ENCODE results near the gene CCL1. TPM values are rescaled to one million over a fixed set of nuclear protein-coding genes. Genes with fewer than 3 reads are reported as not detected.

The CCL1 gene
- total and polyA plus RNA-seq, 10 of the 15 experiments (the other 5 are each of a cell fraction or from before 2014, with no cell fraction given) = 0.14 to 1.8 (median 0.40) TPM; not detected in 3

DNA sequence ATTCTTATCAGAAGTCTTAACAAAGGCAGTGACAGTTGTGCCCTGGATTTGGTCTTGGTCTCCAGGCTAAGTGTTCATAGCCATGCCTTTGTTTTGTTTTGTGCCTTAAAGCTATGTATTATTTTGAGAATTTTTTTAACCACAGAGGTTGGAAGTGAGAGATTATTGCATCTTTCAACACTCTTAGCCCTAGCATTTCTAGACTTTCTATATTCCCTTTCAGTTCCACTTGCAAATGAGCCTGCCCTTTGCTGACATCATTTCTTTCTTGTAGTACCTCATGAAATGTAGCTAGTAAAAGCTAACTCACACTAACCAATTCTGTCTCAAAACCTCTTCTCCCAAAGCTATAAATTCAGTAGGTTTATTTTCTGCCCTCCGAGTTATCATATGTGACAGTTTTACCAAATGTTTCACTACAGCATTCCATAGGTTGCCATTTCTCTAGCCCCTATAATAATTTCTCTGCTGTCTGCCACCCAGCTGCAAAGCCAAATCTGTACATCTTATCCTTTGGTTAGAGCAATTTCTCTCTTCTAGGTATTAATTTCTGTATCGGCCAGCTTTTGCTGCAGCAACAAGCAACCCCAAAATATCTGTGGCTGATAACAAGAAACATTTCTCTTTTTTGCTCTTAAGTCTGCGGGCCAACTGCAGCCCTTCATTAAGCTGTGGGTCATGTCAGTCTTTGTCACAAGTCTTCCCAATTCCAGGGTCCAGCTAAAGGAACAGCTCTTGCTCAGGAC is 14.2 kb upstream of the CCL1 start (continued):
- no peak for TF ChIP-seq RELA (IDR thresholded peaks at IDR 0.05; ENCODE audit: borderline replicate concordance, partially characterized antibody)
- no peak for TF ChIP-seq SMAD5 (IDR thresholded peaks at IDR 0.05; ENCODE audit: low read depth)
- TF ChIP-seq FOXK2 (IDR thresholded peaks at IDR 0.05) = no peak
- TF ChIP-seq STAT3 (IDR thresholded peaks at IDR 0.05; ENCODE audit: low read depth, low read length) = peak; percentile 56; the same call in 1 of the 2 replicates
- no peak for TF ChIP-seq YBX1 (IDR thresholded peaks at IDR 0.05)
- peak; percentile 77 for TF ChIP-seq ATF7 (IDR thresholded peaks at IDR 0.05; ENCODE audit: low read depth)
- TF ChIP-seq ZBED1 (IDR thresholded peaks at IDR 0.05; ENCODE audit: borderline replicate concordance) = no peak
- TF ChIP-seq, protein P1, sequence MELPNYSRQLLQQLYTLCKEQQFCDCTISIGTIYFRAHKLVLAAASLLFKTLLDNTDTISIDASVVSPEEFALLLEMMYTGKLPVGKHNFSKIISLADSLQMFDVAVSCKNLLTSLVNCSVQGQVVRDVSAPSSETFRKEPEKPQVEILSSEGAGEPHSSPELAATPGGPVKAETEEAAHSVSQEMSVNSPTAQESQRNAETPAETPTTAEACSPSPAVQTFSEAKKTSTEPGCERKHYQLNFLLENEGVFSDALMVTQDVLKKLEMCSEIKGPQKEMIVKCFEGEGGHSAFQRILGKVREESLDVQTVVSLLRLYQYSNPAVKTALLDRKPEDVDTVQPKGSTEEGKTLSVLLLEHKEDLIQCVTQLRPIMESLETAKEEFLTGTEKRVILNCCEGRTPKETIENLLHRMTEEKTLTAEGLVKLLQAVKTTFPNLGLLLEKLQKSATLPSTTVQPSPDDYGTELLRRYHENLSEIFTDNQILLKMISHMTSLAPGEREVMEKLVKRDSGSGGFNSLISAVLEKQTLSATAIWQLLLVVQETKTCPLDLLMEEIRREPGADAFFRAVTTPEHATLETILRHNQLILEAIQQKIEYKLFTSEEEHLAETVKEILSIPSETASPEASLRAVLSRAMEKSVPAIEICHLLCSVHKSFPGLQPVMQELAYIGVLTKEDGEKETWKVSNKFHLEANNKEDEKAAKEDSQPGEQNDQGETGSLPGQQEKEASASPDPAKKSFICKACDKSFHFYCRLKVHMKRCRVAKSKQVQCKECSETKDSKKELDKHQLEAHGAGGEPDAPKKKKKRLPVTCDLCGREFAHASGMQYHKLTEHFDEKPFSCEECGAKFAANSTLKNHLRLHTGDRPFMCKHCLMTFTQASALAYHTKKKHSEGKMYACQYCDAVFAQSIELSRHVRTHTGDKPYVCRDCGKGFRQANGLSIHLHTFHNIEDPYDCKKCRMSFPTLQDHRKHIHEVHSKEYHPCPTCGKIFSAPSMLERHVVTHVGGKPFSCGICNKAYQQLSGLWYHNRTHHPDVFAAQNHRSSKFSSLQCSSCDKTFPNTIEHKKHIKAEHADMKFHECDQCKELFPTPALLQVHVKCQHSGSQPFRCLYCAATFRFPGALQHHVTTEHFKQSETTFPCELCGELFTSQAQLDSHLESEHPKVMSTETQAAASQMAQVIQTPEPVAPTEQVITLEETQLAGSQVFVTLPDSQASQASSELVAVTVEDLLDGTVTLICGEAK (IDR thresholded peaks at IDR 0.05; ENCODE audit: borderline replicate concordance) = no peak
- no peak for TF ChIP-seq BHLHE40 (IDR thresholded peaks at IDR 0.05; ENCODE audit: borderline replicate concordance in 1 of 2, low read depth in 2 of 2, low read length in 1 of 2)
- peak; percentile 73 for TF ChIP-seq IKZF2 (IDR thresholded peaks at IDR 0.05)
- TF ChIP-seq CBX3 (IDR thresholded peaks at IDR 0.05; ENCODE audit: borderline replicate concordance, low read depth) = no peak
- TF ChIP-seq HDAC2 (IDR thresholded peaks at IDR 0.05) = no peak
- no peak for TF ChIP-seq CHD4 (IDR thresholded peaks at IDR 0.05)
- no peak for TF ChIP-seq POLR2AphosphoS5 (IDR thresholded peaks at IDR 0.05; ENCODE audit: low read length)
- TF ChIP-seq KDM1A (IDR thresholded peaks at IDR 0.05; ENCODE audit: borderline replicate concordance) = no peak
- no peak for TF ChIP-seq ZNF622 (IDR thresholded peaks at IDR 0.05)
- TF ChIP-seq, protein P2, sequence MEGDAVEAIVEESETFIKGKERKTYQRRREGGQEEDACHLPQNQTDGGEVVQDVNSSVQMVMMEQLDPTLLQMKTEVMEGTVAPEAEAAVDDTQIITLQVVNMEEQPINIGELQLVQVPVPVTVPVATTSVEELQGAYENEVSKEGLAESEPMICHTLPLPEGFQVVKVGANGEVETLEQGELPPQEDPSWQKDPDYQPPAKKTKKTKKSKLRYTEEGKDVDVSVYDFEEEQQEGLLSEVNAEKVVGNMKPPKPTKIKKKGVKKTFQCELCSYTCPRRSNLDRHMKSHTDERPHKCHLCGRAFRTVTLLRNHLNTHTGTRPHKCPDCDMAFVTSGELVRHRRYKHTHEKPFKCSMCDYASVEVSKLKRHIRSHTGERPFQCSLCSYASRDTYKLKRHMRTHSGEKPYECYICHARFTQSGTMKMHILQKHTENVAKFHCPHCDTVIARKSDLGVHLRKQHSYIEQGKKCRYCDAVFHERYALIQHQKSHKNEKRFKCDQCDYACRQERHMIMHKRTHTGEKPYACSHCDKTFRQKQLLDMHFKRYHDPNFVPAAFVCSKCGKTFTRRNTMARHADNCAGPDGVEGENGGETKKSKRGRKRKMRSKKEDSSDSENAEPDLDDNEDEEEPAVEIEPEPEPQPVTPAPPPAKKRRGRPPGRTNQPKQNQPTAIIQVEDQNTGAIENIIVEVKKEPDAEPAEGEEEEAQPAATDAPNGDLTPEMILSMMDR (IDR thresholded peaks at IDR 0.05 in 2 of 3, conservative IDR thresholded peaks at IDR 0.05 in 1 of 3; ENCODE audit: control insufficient read depth in 2 of 3, extremely low read depth in 1 of 3, insufficient read depth in 1 of 3, low read depth in 3 of 3, low read length in 3 of 3) = no peak
- TF ChIP-seq, protein P3, sequence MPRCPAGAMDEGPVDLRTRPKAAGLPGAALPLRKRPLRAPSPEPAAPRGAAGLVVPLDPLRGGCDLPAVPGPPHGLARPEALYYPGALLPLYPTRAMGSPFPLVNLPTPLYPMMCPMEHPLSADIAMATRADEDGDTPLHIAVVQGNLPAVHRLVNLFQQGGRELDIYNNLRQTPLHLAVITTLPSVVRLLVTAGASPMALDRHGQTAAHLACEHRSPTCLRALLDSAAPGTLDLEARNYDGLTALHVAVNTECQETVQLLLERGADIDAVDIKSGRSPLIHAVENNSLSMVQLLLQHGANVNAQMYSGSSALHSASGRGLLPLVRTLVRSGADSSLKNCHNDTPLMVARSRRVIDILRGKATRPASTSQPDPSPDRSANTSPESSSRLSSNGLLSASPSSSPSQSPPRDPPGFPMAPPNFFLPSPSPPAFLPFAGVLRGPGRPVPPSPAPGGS (IDR thresholded peaks at IDR 0.05; ENCODE audit: borderline replicate concordance, insufficient read depth, low read depth, low read length, poor library complexity, severe bottlenecking) = no peak
- TF ChIP-seq MYB (IDR thresholded peaks at IDR 0.05; ENCODE audit: borderline replicate concordance, low read depth, low read length) = no peak
- TF ChIP-seq RBBP5 (conservative IDR thresholded peaks at IDR 0.05) = no peak
- TF ChIP-seq YY1 (IDR thresholded peaks at IDR 0.05; ENCODE audit: low read depth, low read length) = no peak
- TF ChIP-seq JUND (IDR thresholded peaks at IDR 0.05; ENCODE audit: low read depth, low read length) = 0 out of 2 replicates have a peak, but pooled peaks have one; percentile 11
- peak; percentile 48; the same call in 1 of the 2 replicates for TF ChIP-seq IKZF1 (conservative IDR thresholded peaks at IDR 0.05)

All from GM12878 (cell line).